Measurements from ENCODE around the gene DIS3L2. TPM values are rescaled to one million over a fixed set of nuclear protein-coding genes. Genes with fewer than 3 reads are reported as not detected.

DIS3L2 gene
- total RNA-seq, 3 donors from 2014 or later = 28.5 to 43.0 (median 42.5) TPM

GRCh38 chr2:232196802-232197201 lies 235.3 kb downstream of the DIS3L2 start:
- no peak for DNase-seq
- Histone ChIP-seq H3K4me3 (no peak overlapping the region), H3K36me3 (ENCODE audit: low read depth) (no peaks in the 10 kb centered on the region), H3K4me1 (ENCODE audit: low read depth) (no peaks in the 10 kb centered on the region), H3K9me3 (peaks cover 12% of the 10 kb centered on the region)
- no peak for TF ChIP-seq CTCF (IDR thresholded peaks at IDR 0.05)
- no peak for ATAC-seq
- intact Hi-C loops (cut with DNase I, micrococcal nuclease) = no loop called here

GRCh38 chr2:232200195-232200594 lies 238.7 kb downstream of the DIS3L2 start:
- Histone ChIP-seq H3K4me3 (no peak overlapping the region), H3K9me3 (peaks cover under 1% of the 10 kb centered on the region), H3K4me1 (ENCODE audit: low read depth) (no peaks in the 10 kb centered on the region), H3K36me3 (ENCODE audit: low read depth) (no peaks in the 10 kb centered on the region)
- ATAC-seq (no peak), DNase-seq (no peak)
- intact Hi-C loops (cut with DNase I, micrococcal nuclease) = no loop called here
- TF ChIP-seq CTCF (IDR thresholded peaks at IDR 0.05) = no peak

GRCh38 chr2:232203166-232203891 lies 241.8 kb downstream of the DIS3L2 start:
- intact Hi-C loops (cut with DNase I, micrococcal nuclease) = no loop called here
- ATAC-seq = no peak
- DNase-seq = no peak
- TF ChIP-seq CTCF (IDR thresholded peaks at IDR 0.05) = no peak
- H3K4me3 ChIP-seq = no peak overlapping the region
- no peaks in the 10 kb centered on the region for H3K9me3 ChIP-seq
- H3K36me3 ChIP-seq (ENCODE audit: low read depth) = no peaks in the 10 kb centered on the region
- H3K4me1 ChIP-seq (ENCODE audit: low read depth) = no peaks in the 10 kb centered on the region

- DNase-seq = no peak
- ATAC-seq = no peak
- Histone ChIP-seq H3K9me3 (no peaks in the 10 kb centered on the region), H3K4me3 (no peak overlapping the region), H3K4me1 (ENCODE audit: low read depth) (no peaks in the 10 kb centered on the region), H3K36me3 (ENCODE audit: low read depth) (no peaks in the 10 kb centered on the region)
- intact Hi-C loops (cut with DNase I, micrococcal nuclease) = no loop called here
- TF ChIP-seq CTCF (IDR thresholded peaks at IDR 0.05) = no peak
Measured at GRCh38 chr2:232203936-232204335, 242.4 kb downstream of the DIS3L2 start.

- DNase-seq (no peak), ATAC-seq (no peak)
- intact Hi-C loops (cut with DNase I, micrococcal nuclease) = no loop called here
- H3K36me3 ChIP-seq (ENCODE audit: low read depth) = no peaks in the 10 kb centered on the region
- H3K4me3 ChIP-seq = no peak overlapping the region
- H3K9me3 ChIP-seq = no peaks in the 10 kb centered on the region
- no peaks in the 10 kb centered on the region for H3K4me1 ChIP-seq (ENCODE audit: low read depth)
- no peak for TF ChIP-seq CTCF (IDR thresholded peaks at IDR 0.05)
Measured at GRCh38 chr2:232204457-232204931, 243.0 kb downstream of the DIS3L2 start.

All from mucosa of descending colon (tissue), 3 donors.